ENCODE results near the gene TRAPPC1.
A peak's percentile ranks its signal among the peaks of the same experiment; 100 is the strongest.

Gene TRAPPC1

GRCh38 chr17:7940034-7940433 lies 8.3 kb upstream of the TRAPPC1 start:
- no peak for DNase-seq

GRCh38 chr17:7935859-7936258 lies 4.1 kb upstream of the TRAPPC1 start:
- no peak for DNase-seq

GRCh38 chr17:7932949-7933348 lies 1.2 kb upstream of the TRAPPC1 start:
- DNase-seq, result peak; percentile 88

GRCh38 chr17:7932483-7932891 lies 741 bp upstream of the TRAPPC1 start:
- peak; percentile 62 for DNase-seq

- DNase-seq, result no peak
Measured at GRCh38 chr17:7930841-7931631, 710 bp downstream of the TRAPPC1 start.

- DNase-seq, result peak; percentile 52
Measured at GRCh38 chr17:7929158-7930023, 2.4 kb downstream of the TRAPPC1 start, which contains the start of gene KCNAB3. Gene KCNAB3 (minus strand): TSS chr17:7929856. CDS start chr17:7929435, 421 bp downstream.

- no peak for DNase-seq
Measured at GRCh38 chr17:7927596-7927995, 4.2 kb downstream of the TRAPPC1 start.

- DNase-seq, result peak; percentile 91
Measured at GRCh38 chr17:7922845-7923628, 8.7 kb downstream of the TRAPPC1 start.

- no peak for DNase-seq
Measured at GRCh38 chr17:7922269-7922844, 9.4 kb downstream of the TRAPPC1 start.

- peak; percentile 22 for DNase-seq
Measured at GRCh38 chr17:7916808-7917207, 14.9 kb downstream of the TRAPPC1 start.

GRCh38 chr17:7916385-7916682 lies 15.4 kb downstream of the TRAPPC1 start:
- DNase-seq, result no peak

GRCh38 chr17:7915611-7916384 lies 15.9 kb downstream of the TRAPPC1 start, which contains the start of gene RNF227:
Gene RNF227 (minus strand): TSS chr17:7916289. CDS start chr17:7916195, 94 bp downstream.
- peak; percentile 97 for DNase-seq

GRCh38 chr17:7915179-7915610 lies 16.6 kb downstream of the TRAPPC1 start:
- DNase-seq, result no peak

- peak; percentile 94 for DNase-seq
Measured at GRCh38 chr17:7912927-7913524, 18.7 kb downstream of the TRAPPC1 start.

- DNase-seq, result no peak
Measured at GRCh38 chr17:7911116-7911515, 20.6 kb downstream of the TRAPPC1 start.

- no peak for DNase-seq
Measured at GRCh38 chr17:7910711-7911110, 21.0 kb downstream of the TRAPPC1 start.

- no peak for DNase-seq
Measured at GRCh38 chr17:7910281-7910680, 21.5 kb downstream of the TRAPPC1 start.

GRCh38 chr17:7909089-7909488 lies 22.7 kb downstream of the TRAPPC1 start:
- no peak for DNase-seq

- no peak for DNase-seq
Measured at GRCh38 chr17:7903154-7904103, 28.3 kb downstream of the TRAPPC1 start.

GRCh38 chr17:7897773-7898172 lies 34.0 kb downstream of the TRAPPC1 start:
- DNase-seq, result peak; percentile 87

Measured in hematopoietic multipotent progenitor cell treated with erythropoietin and hydrocortisone succinate and interleukin-3 and kit ligand, for 4 days (in vitro differentiated cells).